Right lung (tissue), 5 donors: Measurements from ENCODE around the gene STARD5. TPM values are rescaled to one million over a fixed set of nuclear protein-coding genes. Genes with fewer than 3 reads are reported as not detected.

Experiments used
- DNase-seq, 2 donors: peaks; one replicate each; pipeline ENCODE4 v3.0.0-alpha.2; 2013
- polyA plus RNA-seq, 5 donors: library from polyadenylated mRNA; unstranded; fragments of 120-200 nt; gene quantifications; one replicate each; pipeline versions ENCODE4 v1.2.1 to v1.2.3, GENCODE V29; 2013; ENCODE audit warnings: inconsistent platforms in 1 of 5, low replicate concordance in 1 of 5; ENCODE audit not compliant: insufficient read length in 5 of 5, insufficient read depth in 1 of 5

The STARD5 gene
- polyA plus RNA-seq, 5 donors: 4.2 to 6.1 (median 4.8) TPM

DNA sequence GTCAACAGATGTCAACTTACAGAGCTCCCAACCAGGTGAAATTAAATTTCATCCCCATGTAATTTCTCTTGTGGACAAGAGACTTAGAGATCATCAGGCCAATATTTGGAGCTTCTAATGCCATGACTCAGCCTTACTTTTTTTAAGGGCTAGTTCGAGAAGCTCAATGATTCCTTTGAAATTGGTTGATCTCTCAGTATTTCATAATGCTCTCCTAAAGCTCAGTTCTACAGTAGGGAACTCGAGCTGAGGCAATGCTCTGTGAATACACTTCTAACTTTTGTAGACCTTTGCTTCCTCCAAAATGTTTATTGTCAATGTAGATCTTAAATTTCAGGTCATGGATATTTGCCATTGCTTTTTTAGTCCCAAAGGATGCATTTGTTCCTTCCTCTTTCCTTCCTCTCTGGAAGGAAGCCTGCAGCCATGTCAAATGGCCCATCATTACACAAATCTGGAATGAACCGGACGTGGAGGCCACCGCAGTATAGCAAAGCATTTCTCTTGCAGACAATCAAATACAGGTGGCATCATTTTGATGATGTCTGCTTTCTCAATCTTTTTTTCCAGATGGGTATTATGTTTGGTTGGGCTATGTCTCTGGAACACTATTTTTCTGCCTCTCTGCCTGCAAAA, 28.3 kb downstream of the STARD5 start:
- no peak for DNase-seq

DNA sequence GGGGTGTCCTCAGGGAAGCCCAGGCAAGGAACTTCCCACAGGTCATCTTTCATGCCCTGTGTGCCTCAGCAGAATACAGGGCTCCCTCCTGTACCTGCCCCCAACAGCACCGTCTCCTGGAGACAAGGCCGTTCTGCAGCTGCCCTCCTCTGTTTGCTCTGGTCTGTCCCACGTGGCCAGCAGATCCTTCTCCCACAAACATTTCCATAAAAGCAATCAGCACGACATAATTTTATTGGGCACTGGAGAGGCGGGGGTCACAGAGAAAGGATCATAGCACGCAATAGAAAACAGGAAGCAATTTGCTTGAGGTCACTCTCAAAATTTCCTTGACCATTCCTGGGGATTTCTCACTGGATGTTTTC, 29.4 kb downstream of the STARD5 start:
- DNase-seq: no peak

DNA sequence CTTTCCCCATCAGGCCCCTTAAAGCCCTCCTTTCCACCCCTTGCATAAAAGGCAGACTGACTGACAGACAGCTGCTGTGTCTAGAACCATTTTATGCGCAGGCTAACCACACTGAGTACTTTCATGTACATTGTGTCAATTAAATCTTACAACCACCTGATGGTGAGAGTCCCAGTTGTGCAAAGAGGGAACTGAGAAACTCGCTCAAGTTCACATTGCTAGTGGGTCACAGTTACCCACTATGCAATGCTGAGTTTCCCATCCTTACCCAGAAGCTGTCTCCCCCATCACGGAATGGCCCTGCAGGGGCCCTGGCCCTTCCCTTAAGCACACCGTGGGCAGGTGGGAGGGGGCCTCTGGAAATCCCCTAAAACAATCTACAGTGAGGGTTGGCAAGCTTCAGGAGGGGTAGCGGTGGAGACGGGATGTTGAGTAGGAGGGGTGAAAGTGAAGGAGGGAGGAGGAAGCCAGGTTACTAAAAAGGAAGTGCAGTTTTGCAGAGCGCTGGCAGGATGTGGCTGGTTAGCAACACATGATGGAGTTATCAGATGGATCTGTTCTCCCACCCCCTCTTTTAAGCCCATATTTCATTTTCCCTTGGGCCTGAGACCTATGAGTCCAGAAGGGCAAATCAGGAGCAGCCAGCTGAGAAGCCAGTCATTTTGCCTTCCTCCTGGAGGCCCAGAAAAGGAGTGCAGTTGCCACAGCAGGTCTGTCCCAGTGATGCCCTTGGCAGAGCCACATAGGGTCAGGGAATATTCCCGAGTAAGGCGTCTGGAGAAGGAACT, 30.0 kb downstream of the STARD5 start:
- no peak for DNase-seq

DNA sequence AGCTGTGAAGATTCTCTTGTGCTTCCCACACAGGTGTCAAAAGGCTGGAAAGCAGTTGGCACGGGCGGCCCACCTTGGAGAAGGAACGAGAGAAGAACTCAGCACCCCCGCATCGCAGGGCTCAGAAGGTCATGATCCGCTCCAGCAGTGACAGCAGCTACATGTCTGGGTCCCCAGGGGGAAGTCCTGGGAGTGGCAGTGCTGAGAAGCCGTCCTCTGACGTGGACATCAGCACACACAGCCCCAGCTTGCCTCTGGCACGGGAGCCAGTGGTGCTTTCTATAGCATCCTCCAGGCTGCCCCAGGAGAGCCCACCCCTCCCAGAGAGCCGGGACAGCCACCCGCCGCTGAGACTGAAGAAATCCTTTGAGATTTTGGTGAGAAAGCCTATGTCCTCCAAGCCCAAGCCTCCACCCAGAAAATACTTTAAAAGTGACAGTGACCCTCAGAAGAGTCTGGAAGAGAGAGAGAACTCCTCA, 31.4 kb downstream of the STARD5 start:
- DNase-seq: no peak

DNA sequence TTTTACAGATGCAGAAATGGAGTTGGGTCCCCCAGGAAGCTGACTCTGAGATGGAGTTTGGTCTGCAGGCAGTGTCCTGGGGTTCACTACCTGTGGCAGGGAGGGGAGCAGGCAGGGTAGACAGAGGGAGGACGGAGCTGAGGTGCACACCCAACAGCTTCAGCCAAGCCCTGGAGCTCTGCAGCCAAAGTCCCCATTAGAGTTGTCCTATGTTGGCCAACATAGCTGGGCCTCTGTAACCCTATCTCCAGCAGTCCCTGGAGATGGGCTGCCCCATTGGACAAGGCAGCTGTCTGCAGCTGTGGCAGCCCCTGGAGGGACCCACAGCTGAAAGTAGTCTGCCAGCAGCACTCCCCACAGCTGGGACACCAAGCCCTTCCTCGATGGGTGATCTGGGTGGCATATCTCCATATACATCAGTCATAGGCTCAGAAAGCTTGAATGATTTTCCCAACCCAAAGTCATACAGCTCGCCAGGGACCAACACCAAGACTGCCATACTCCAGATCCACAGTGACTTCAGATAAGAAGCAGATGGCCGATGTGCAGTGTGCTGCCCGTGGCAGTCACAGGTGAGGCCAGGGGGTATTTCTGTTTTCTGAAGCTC, 31.9 kb downstream of the STARD5 start:
- DNase-seq: no peak

DNA sequence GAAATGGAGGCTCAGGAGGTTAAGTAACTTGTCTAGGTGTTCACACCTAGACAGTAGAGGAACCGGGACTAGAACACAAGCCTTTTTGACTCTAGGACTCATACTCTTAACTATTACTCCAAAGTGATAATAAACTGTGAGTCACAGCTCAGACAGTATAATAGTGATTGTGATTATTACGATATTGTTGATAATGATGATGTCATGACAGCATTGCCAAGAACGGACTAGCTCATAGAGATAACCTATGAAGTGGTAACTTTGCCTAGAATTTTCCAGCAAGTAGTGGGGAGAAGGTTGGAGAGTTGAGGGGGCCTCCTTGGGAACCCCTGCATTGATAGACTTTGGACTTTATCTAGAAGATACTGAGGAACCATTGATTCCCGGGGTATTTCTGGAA, 34.0 kb downstream of the STARD5 start:
- DNase-seq: no peak

DNA sequence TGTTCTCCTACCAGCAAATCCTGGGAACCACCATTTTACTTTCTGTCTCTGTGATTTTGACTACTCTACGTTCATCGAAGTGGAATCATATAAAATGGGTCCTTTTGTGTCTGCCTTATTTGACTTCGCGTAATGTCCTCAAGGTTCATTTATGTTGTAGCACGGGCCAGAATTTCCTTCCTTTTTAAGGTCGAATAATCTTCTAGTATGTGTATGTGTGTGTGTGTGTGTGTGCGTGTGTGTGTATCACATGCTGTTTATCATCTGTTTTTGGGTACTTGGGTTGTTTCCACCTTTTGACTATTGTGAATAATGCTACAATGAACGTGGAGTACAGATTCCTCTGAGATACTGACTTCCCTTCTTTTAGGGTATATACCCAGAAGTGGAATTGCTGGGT, 35.3 kb downstream of the STARD5 start:
- DNase-seq: no peak

DNA sequence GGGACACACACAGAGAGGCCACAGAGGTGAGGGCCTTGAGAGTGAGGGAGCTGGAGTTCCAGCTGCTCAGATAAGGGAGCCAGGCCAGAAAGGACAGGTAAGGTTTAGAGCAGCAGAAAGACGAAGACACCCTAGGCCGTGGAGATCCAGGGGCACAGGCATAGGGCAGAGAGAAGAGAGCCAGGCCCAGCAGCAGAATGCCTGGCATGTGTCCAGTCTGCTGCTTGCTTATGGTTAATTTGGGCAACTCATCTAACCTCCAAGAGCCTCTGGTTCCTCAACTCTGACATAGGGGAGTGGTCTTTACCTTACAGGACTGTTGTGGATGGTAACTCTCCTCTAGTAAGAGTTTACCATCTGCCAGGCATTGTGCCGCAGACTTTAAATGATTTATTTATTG, 35.9 kb downstream of the STARD5 start:
- no peak for DNase-seq

DNA sequence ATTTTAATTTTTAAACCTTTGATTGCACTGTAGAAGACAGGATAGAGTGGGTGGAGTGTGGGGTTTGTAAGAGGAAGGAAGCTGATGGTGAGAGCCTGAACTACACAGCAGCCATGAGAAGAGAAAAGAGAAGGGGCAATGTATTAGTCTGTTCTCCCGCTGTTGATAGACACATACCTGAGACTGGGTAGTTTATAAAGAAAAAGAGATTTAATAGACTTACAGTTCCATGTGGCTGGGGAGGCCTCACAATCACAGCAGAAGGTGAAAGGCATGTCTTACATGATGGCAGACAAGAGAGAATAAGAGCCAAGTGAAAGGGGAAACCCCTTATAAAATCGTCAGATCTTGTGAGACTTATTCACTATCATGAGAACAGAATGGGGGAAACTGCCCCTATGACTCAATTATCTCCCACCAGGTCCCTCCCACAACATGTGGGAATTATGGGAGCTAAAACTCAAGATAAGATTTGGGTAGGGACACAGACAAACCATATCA, 37.3 kb downstream of the STARD5 start:
- no peak for DNase-seq

DNA sequence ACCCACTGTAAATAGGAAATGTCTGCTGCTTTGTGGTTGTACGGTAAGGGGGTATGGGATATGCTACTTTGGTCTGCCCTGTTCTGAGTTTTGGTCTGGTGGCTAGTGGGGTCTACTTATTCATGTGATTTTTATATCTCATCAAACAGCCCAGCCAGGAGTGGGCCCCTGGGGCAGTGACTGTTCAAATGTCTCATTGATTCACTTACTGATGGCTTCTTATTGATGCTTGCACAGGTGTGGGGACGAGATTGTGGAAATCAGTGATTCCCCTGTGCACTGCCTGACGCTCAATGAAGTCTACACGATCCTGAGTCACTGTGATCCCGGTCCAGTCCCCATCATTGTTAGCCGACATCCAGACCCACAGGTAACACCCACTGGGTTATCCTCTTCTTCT, 38.5 kb downstream of the STARD5 start:
- no peak for DNase-seq

DNA sequence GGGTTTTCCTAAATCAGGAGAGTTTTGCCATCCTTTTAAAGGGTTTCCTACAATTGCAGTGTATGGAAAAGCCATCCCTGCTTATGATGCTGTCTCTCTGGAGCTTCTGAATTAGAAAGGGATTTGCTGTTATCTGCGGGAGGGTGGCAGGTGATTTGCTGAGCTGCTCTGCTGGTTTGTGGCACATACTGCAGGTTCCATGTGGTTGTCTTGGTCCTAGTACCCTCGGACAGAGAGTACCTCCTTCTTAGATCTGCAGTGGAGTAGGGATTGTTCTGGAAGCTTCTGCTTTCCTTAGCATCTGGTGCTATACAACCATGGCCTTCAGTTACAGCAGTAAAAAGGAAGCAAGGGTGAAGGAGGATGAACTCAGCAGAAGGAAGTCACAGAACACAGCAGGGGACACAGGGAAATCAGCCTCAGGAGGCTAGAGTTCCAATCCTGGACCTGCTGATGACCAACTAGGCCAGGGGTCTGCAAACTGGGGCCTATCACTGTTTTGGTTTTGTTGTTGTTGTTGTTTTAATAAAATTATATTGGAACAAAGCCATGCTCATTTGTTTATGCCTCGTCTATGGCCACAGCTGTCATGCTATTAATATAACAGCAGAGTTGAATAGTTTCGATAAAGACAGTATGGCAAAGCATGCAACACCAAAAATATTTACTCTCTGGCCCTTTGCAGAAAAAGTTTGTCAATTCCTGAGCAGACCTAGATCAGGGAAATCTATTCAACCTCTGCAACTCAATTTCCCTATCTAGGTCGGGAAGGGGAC, 39.5 kb downstream of the STARD5 start:
- no peak for DNase-seq

DNA sequence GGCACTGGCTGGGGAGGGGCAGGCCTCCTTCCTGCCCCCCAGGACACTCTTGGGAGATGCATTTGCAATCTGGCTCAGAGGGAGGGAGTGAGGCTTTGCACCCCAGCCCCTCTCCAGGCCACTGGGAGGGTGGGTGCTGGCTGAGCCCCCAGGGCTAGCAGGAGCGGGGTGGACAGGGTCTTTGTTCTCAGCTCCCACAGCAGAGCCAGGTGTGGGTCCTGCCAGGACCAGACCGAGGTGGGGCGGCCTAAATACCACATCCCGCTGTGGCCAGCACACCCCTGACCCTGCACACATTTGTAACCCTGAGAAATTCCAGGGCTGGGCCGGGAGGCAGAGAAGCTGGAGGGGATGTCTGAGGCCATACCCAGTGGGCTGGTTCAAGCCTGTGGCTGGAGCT, 41.0 kb downstream of the STARD5 start:
- no peak for DNase-seq

DNA sequence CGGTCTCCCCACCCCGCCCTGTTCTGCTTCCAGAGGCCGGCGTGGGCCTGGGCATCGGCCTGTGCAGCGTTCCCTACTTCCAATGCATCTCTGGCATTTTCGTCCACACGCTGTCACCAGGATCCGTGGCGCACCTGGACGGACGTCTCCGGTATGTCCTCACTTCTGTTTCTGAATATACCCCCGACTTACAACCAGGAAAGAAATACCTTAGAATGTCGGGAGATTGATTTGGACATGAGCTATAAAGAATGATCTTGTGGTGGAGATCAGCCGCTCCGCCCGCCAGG, 41.4 kb downstream of the STARD5 start:
- no peak for DNase-seq

DNA sequence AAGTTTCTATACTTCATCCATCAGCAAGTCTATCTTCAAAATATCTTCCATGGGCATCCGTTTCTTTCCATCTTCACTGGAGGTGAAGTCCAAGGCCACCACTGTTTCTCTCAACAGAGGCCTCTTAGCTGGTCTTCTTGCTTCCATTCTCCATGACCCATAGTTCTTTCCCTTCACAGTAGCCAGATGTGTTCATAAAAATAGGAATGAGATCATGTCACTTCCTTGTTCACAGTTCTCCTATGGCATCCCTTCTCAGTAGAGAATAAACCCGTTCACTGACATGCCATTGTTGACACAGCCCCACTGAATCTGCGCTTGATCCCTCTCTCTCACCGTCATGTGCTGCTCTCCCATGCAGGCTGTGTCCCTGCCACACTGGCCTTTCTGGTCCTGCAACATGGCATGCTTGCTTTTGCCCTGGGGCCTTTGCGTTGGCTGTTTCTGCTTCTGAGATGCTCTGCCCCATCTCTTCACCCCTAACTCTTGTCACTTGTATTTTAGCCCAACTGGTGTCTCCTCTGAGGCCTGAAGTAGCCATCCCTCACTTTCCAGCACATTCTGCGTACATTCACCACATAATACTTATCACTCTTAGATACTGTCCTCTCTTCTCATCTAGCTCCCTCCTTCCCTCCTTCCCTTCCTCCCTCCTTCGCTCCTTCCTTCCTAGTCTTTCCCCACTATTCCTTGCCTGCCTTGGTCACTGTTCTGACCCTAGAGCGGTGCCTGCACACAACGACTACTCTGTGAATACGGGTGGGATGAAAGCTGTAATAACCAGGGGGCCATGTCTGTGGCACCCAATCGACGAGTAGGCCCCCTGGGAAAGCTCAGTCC, 42.0 kb downstream of the STARD5 start:
- no peak for DNase-seq

DNA sequence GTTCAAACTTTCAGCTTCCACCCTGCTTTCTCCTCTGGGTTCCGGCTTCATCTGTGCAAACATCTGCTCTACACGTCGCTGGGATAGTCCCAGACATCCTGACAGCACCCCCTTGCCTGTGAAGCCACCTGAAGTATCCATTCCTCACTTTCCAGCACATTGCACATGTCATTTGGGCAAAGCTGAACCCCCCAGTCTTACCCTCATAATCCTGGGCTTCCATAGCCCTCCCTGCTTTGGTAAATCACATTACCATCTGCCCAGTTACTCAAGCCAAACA, 42.5 kb downstream of the STARD5 start:
- no peak for DNase-seq

DNA sequence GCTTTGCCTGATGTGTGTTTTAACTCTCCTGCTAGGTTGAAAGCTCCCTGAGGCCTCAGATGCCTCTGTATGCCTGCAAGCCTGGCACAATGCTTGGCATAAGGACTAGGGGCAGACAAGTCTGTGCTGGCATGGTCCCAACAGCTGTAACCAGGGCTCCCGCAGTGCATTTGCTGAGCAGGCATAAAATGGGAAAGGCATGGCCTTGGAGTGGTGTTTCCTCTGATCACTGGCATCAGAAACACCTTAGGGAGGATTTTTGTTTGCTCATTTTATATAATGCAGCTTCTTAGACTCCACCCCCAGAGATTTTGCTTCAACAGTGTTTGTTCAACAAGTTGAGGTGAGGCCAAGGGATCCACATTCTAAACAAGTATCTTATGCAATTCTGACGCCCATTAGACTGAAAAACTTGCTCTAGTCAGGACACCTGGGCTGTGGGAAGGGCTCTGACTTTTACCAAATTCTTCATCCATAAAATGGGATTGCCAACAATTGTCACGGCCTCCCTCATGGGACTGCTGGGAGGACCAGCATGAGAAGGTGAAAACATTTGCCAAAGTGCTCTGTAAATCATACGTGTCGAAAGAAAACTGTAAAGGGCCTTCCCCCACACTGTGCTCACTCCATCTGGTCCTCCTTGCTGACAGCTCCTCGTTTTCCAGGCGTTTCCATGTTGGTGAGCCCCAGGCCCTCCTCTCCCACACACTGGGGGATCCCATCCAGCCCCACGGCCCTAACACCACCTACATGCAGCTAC, 43.1 kb downstream of the STARD5 start:
- no peak for DNase-seq

DNA sequence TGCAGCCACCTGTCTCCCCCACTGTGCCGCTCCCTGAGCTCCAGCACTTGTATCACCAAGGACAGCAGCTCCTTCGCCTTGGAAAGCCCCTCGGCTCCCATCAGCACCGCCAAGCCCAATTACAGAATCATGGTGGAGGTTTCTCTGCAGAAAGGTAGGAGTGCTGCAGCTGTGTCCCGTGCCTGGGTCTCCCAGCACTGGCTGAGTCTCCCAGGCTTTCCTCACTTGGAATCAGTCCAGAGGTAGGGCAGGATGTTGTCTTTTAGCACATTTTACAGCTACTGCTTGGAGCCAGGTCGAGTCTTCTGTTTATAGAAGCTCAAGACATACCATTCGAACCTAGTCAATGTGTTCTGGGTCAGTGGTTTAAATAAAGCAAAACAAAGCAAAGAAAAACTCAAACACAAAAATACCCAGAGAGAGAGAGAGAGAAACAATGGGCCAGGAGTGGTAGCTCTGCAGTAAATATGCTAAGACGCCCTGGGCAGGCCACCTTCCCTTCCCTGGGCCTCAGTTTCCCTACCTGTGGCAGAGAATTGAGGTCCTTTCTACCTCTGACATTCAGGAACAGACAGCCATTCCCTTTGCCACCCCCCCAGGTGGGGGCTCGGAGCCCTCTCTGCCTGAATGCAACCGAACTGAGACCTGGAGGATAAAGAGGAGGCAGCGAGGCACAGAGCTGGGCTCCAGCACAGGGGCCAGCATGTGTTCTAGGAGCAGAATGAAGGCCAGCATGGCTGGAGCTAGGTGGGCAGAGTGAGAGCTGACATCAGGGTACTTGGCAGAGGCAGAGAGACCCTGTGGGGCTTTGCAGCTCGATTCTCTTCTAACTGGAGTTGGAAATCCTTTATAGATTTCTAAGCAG, 44.1 kb downstream of the STARD5 start:
- no peak for DNase-seq

DNA sequence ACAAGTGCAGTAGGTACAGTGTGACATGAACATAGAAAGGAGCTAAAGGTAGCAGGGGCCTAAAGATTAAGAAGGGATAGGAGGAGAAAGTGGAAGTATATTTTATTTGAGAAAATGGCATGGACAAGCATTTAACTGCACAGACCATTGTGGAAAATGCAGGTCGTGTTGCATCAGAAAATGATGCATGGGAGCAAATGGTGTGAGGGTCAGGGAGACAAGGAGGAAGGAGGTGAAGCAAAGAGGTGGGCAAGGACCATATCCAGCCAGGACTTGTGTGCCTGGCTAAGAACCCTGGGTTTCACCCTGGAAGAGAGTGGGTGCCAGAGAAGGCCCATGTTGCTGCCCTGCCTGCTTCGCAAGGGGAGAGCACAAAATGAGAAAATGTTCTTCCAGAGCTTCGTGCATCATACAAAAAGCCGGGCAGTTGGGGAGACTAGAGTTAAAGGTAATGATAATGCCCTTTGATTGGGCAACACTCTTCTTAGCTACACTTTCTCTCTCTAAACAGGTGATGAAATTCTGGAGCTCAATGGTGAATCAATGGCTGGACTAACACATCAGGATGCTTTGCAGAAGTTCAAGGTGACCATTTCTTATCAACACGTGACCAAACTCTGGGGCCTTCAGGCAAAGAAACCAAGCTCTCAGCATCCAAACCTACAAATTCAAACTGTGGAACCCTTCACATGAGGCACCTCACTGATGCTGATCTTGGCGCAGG, 45.5 kb downstream of the STARD5 start:
- DNase-seq: no peak

DNA sequence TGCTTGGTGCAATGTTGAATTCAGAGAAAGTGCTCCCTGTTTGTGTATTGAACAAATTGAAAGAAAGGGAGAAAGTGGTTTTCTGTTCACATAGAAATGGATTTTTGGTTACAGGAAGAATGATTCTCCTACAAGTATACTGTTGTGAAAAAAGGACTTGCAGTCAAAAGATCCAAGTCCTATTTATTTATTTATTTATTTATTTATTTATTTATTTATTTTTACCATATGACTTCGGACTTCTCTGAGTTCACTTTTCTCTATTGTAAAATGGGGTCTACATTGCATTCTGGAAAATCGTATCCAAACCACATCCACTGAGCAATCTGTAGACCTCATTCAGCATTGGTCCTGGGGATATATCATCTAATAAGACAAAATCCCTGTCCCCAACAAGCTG, 46.1 kb downstream of the STARD5 start:
- DNase-seq: no peak
